Measurements from ENCODE around the gene MAST4. TPM values are rescaled to one million over a fixed set of nuclear protein-coding genes. Genes with fewer than 3 reads are reported as not detected.

The MAST4 gene
- total RNA-seq, 1 donor from 2014 or later: 17.2 TPM

GRCh38 chr5:67204821-67205220 lies 608.6 kb downstream of the MAST4 start:
- Mint-ChIP-seq H3K36me3 (ENCODE audit: low read depth) (peaks cover 2% of the 10 kb centered on the region), H3K9me3 (no peaks in the 10 kb centered on the region), H3K4me3 (peak overlapping the region; percentile 58), H3K4me1 (peaks cover 96% of the 10 kb centered on the region), H3K27me3 (no peaks in the 10 kb centered on the region), H3K27ac (peak overlapping the region; percentile 96)
- ChIA-PET POLR2A (interaction anchor here (1.1 to 16.1 kb wide), 7 partner anchors 11 to 201 kb away, joined by 3 to 228 read pairs (median 6); partner anchors contain the start of gene CD180), CTCF (interaction anchor here (5.0 to 10.7 kb wide), 3 partner anchors 13 to 48 kb away, joined by 36 to 164 read pairs (median 100); no protein-coding TSS in a partner anchor)
- no peak for DNase-seq
- intact Hi-C loops (cut with micrococcal nuclease): loop anchor here (5.0 to 10.0 kb wide), 3 partner anchors 363 to 1280 kb away; partner anchors contain the start of genes ERBIN and SREK1
- no peak for ATAC-seq (ENCODE audit: low read depth)
- TF ChIP-seq CTCF (IDR thresholded peaks at IDR 0.05): no peak

- CTCF ChIA-PET: interaction anchor here (1.2 to 10.7 kb wide), 5 partner anchors 10 to 49 kb away, joined by 3 to 164 read pairs (median 36); no protein-coding TSS in a partner anchor
Observed at GRCh38 chr5:67205981-67206380, 609.8 kb downstream of the MAST4 start.

GRCh38 chr5:67206461-67206860 lies 610.3 kb downstream of the MAST4 start:
- peak overlapping the region; percentile 62 for H3K4me3 Mint-ChIP-seq
- no peak for DNase-seq
- intact Hi-C loops (cut with micrococcal nuclease): loop anchor here (1.0 to 10.0 kb wide), 5 partner anchors 109 to 1282 kb away; partner anchors contain the start of genes ERBIN and SREK1
- H3K36me3 Mint-ChIP-seq (ENCODE audit: low read depth): no peaks in the 10 kb centered on the region
- ATAC-seq (ENCODE audit: low read depth): no peak
- ChIA-PET CTCF (interaction anchor here (1.0 to 10.7 kb wide), 8 partner anchors 8 to 50 kb away, joined by 3 to 164 read pairs (median 12); partner anchors contain the start of gene CD180), POLR2A (interaction anchor here (0.6 to 16.1 kb wide), 8 partner anchors 9 to 1009 kb away, joined by 4 to 228 read pairs (median 13); partner anchors contain the start of genes CD180 and PIK3R1)
- H3K4me1 Mint-ChIP-seq: peaks cover 91% of the 10 kb centered on the region
- no peaks in the 10 kb centered on the region for H3K27me3 Mint-ChIP-seq
- peak overlapping the region; percentile 96 for H3K27ac Mint-ChIP-seq
- TF ChIP-seq CTCF (IDR thresholded peaks at IDR 0.05): no peak
- no peaks in the 10 kb centered on the region for H3K9me3 Mint-ChIP-seq

More at GRCh38 chr5:67205981-67206380, 609.8 kb downstream of the MAST4 start:
- peaks cover 96% of the 10 kb centered on the region for H3K4me1 Mint-ChIP-seq
- POLR2A ChIA-PET: interaction anchor here (0.6 to 16.1 kb wide), 8 partner anchors 10 to 797 kb away, joined by 3 to 228 read pairs (median 12); partner anchors contain the start of gene CD180
- H3K9me3 Mint-ChIP-seq: no peaks in the 10 kb centered on the region
- peaks cover 2% of the 10 kb centered on the region for H3K36me3 Mint-ChIP-seq (ENCODE audit: low read depth)
- no peaks in the 10 kb centered on the region for H3K27me3 Mint-ChIP-seq
- TF ChIP-seq CTCF (IDR thresholded peaks at IDR 0.05): no peak
- DNase-seq: no peak
- H3K4me3 Mint-ChIP-seq: peak overlapping the region; percentile 62
- intact Hi-C loops (cut with micrococcal nuclease): loop anchor here (1.0 to 10.0 kb wide), 5 partner anchors 109 to 1281 kb away; partner anchors contain the start of genes ERBIN and SREK1
- ATAC-seq (ENCODE audit: low read depth): no peak
- H3K27ac Mint-ChIP-seq: peak overlapping the region; percentile 96

- Mint-ChIP-seq H3K4me1 (peaks cover 86% of the 10 kb centered on the region), H3K27ac (peak overlapping the region; percentile 96), H3K36me3 (ENCODE audit: low read depth) (no peaks in the 10 kb centered on the region), H3K27me3 (no peaks in the 10 kb centered on the region), H3K4me3 (peak overlapping the region; percentile 62), H3K9me3 (no peaks in the 10 kb centered on the region)
- intact Hi-C loops (cut with micrococcal nuclease): loop anchor here (1.0 to 10.0 kb wide), 9 partner anchors 9 to 1282 kb away; partner anchors contain the start of genes ERBIN and SREK1
- ChIA-PET CTCF (interaction anchor here (1.0 to 10.7 kb wide), 10 partner anchors 8 to 50 kb away, joined by 3 to 164 read pairs (median 8); partner anchors contain the start of gene CD180), POLR2A (interaction anchor here (0.7 to 16.1 kb wide), 10 partner anchors 9 to 1008 kb away, joined by 3 to 228 read pairs (median 12); partner anchors contain the start of genes CD180 and PIK3R1)
- ATAC-seq (ENCODE audit: low read depth): peak; percentile 78
- no peak for TF ChIP-seq CTCF (IDR thresholded peaks at IDR 0.05)
- peak; percentile 56 for DNase-seq
Observed at GRCh38 chr5:67206929-67207328, 610.7 kb downstream of the MAST4 start.

- TF ChIP-seq CTCF (IDR thresholded peaks at IDR 0.05): no peak
- no peaks in the 10 kb centered on the region for H3K27me3 Mint-ChIP-seq
- intact Hi-C loops (cut with micrococcal nuclease): loop anchor here (2.0 to 10.0 kb wide), 4 partner anchors 366 to 1284 kb away; partner anchors contain the start of genes ERBIN and SREK1
- ChIA-PET CTCF (interaction anchor here (0.6 to 10.7 kb wide), 15 partner anchors 8 to 1045 kb away, joined by 3 to 164 read pairs (median 5); partner anchors contain the start of gene CD180), POLR2A (interaction anchor here (1.4 to 16.1 kb wide), 5 partner anchors 8 to 50 kb away, joined by 3 to 228 read pairs (median 21); partner anchors contain the start of gene CD180)
- ATAC-seq (ENCODE audit: low read depth) (no peak), DNase-seq (no peak)
- H3K4me1 Mint-ChIP-seq: peaks cover 72% of the 10 kb centered on the region
- H3K4me3 Mint-ChIP-seq: no peak overlapping the region
- H3K9me3 Mint-ChIP-seq: no peaks in the 10 kb centered on the region
- H3K36me3 Mint-ChIP-seq (ENCODE audit: low read depth): no peaks in the 10 kb centered on the region
- H3K27ac Mint-ChIP-seq: peak overlapping the region; percentile 96
Observed at GRCh38 chr5:67208403-67208802, 612.2 kb downstream of the MAST4 start.

All from activated B cell treated with CpG ODN at 0.5 μM for 24 hours (primary cell).